GM12878 (cell line): ENCODE measurements around the gene POLR2B. TPM values are rescaled to one million over a fixed set of nuclear protein-coding genes. Genes with fewer than 3 reads are reported as not detected.

ENCODE experiments used
- ATAC-seq: fragments of 200-7000 bp; cut with Tn5 transposase; 3 replicates; pipeline ENCODE4 v1.9.1; 2020; ENCODE audit warnings: mild to moderate bottlenecking, moderate library complexity
- BruUV-seq: library from RNA; stranded (reverse); fragments of 400-500 nt; replicated peaks from 2 replicates; lab custom pipeline; 2021; lab: Mats Ljungman, UMichigan
- CTCF ChIA-PET: fragments of 300-600 bp; sonication (Branson Sonifier 250); formaldehyde crosslinking; extraction: SDS; loops from one replicate; lab custom pipeline; 2021; ENCODE audit warnings: inconsistent platforms; lab: Yijun Ruan, JAX
- POLR2A ChIA-PET: fragments of 350-600 bp; formaldehyde crosslinking; extraction: SDS; loops from one replicate; lab custom pipeline; 2021; ENCODE audit warnings: inconsistent platforms; lab: Charles Lee
- RAD21 ChIA-PET: fragments of 300-600 bp; sonication (Branson Sonifier 250); formaldehyde crosslinking; loops from one replicate; lab custom pipeline; 2023; ENCODE audit warnings: antibody characterized with exemption; ENCODE audit not compliant: unreplicated experiment; lab: Charles Lee
- SMC1A ChIA-PET: fragments of 300-600 bp; sonication (Branson Sonifier 250); formaldehyde crosslinking; loops from one replicate; lab custom pipeline; 2023; ENCODE audit not compliant: unreplicated experiment, uncharacterized antibody; lab: Charles Lee
- DNase-seq: peaks from one replicate; pipeline ENCODE4 v3.0.0-alpha.2; 2011; ENCODE audit warnings: low read depth, low spot score
- FAIRE-seq: peaks from 3 replicates; lab custom pipeline; 2011; peaks lifted over from hg19 to GRCh38; lab: Jason Lieb, UNC
- H2AFZ ChIP-seq: 2 replicates; pipeline ENCODE4 v1.6.0; 2011; ENCODE audit warnings: low read depth, low read length, control low read depth; ENCODE audit not compliant: control insufficient read depth
- H3K27ac ChIP-seq: 2 replicates; pipeline ENCODE4 v1.5.1; 2011; ENCODE audit warnings: control low read depth; ENCODE audit not compliant: control insufficient read depth, insufficient read depth
- H3K27me3 ChIP-seq, 2 experiments: replicated peaks in 1 of 2; 2 replicates each; pipeline versions ENCODE4 v1.6.0 to v1.6.1; 2011; ENCODE audit warnings: low read length in 1 of 2; ENCODE audit not compliant: control insufficient read depth in 2 of 2, insufficient read depth in 2 of 2
- H3K36me3 ChIP-seq, 2 experiments: 2 replicates each; pipeline ENCODE4 v1.5.1; 2011; ENCODE audit warnings: low read length in 1 of 2; ENCODE audit not compliant: control insufficient read depth in 2 of 2, insufficient read depth in 2 of 2
- H3K4me1 ChIP-seq: 2 replicates; pipeline ENCODE4 v1.6.1; 2011; ENCODE audit warnings: mild to moderate bottlenecking, low read length, moderate library complexity, mixed read lengths; ENCODE audit not compliant: control insufficient read depth, insufficient read depth
- H3K4me2 ChIP-seq: 2 replicates; pipeline ENCODE4 v1.6.0; 2011; ENCODE audit warnings: control low read depth; ENCODE audit not compliant: control insufficient read depth, insufficient read depth
- H3K4me3 ChIP-seq: fragments of 200-600 bp; sonication (generic); 2 replicates; pipeline ENCODE4 v1.5.1; 2016
- H3K79me2 ChIP-seq: 2 replicates; pipeline ENCODE4 v1.6.0; 2011; ENCODE audit warnings: low read length; ENCODE audit not compliant: control insufficient read depth, insufficient read depth
- H3K9ac ChIP-seq: 2 replicates; pipeline ENCODE4 v1.8.0; 2011; ENCODE audit warnings: low read length, control low read depth, mixed read lengths; ENCODE audit not compliant: control insufficient read depth, insufficient read depth
- H3K9me3 ChIP-seq: replicated peaks from 3 replicates; pipeline ENCODE4 v1.5.1; 2011; ENCODE audit warnings: mild to moderate bottlenecking, low read length; ENCODE audit not compliant: control insufficient read depth, insufficient read depth
- H4K20me1 ChIP-seq: 2 replicates; pipeline ENCODE4 v1.6.0; 2011; ENCODE audit not compliant: control insufficient read depth, insufficient read depth
- BMI1 ChIP-seq: fragments of 450-650 bp; IDR thresholded peaks from 2 replicates; pipeline ENCODE4 v1.6.1; 2016; ENCODE audit warnings: mild to moderate bottlenecking, moderate library complexity, borderline replicate concordance
- CBFB ChIP-seq: IDR thresholded peaks from 2 replicates; pipeline ENCODE4 v1.6.1; 2016; ENCODE audit warnings: antibody characterized with exemption, low read depth
- CHD1 ChIP-seq: IDR thresholded peaks from 2 replicates; pipeline ENCODE4 v1.6.1; 2012; ENCODE audit warnings: low read depth, low read length, improper control_type of control experiment
- DPF2 ChIP-seq: fragments of 450-650 bp; IDR thresholded peaks from 2 replicates; pipeline ENCODE4 v1.6.1; 2017; ENCODE audit warnings: mild to moderate bottlenecking
- FOXM1 ChIP-seq: IDR thresholded peaks from 2 replicates; pipeline ENCODE4 v1.6.1; 2012; ENCODE audit warnings: low read depth, mild to moderate bottlenecking, inconsistent platforms, low read length, moderate library complexity
- HDGF ChIP-seq: fragments of 450-650 bp; IDR thresholded peaks from 2 replicates; pipeline ENCODE4 v1.6.1; 2016; ENCODE audit warnings: antibody characterized with exemption
- LARP7 ChIP-seq: fragments of 450-650 bp; IDR thresholded peaks from 2 replicates; pipeline ENCODE4 v1.6.1; 2017; ENCODE audit warnings: mild to moderate bottlenecking
- MLLT1 ChIP-seq: fragments of 450-650 bp; IDR thresholded peaks from 2 replicates; pipeline ENCODE4 v1.6.1; 2016; ENCODE audit warnings: mild to moderate bottlenecking
- MYB ChIP-seq: fragments of 150-350 bp; IDR thresholded peaks from 2 replicates; pipeline ENCODE4 v1.6.1; 2014; ENCODE audit warnings: mild to moderate bottlenecking, low read depth, low read length, borderline replicate concordance
- NFIC ChIP-seq: IDR thresholded peaks from 2 replicates; pipeline ENCODE4 v1.6.1; 2012; ENCODE audit warnings: low read depth, mild to moderate bottlenecking, inconsistent platforms, low read length, moderate library complexity
- NR2C2 ChIP-seq: IDR thresholded peaks from 2 replicates; pipeline ENCODE4 v1.6.1; 2011; ENCODE audit warnings: borderline replicate concordance, low read depth; ENCODE audit not compliant: control insufficient read depth, insufficient read length
- RCOR1 ChIP-seq: conservative IDR thresholded peaks from 2 replicates; pipeline ENCODE4 v1.6.1; 2012; ENCODE audit warnings: low read depth, low read length, improper control_type of control experiment
- SP1 ChIP-seq: IDR thresholded peaks from one replicate; pipeline ENCODE4 v1.6.1; 2011; ENCODE audit warnings: low read depth, low read length
- SUPT20H ChIP-seq: IDR thresholded peaks from 2 replicates; pipeline ENCODE4 v1.6.1; 2011; ENCODE audit warnings: low read depth, mild to moderate bottlenecking, low read length, moderate library complexity, borderline replicate concordance; ENCODE audit not compliant: control insufficient read depth
- ZBED1 ChIP-seq: IDR thresholded peaks from 2 replicates; pipeline ENCODE4 v1.6.1; 2016; ENCODE audit warnings: borderline replicate concordance
- ZNF274 ChIP-seq: IDR thresholded peaks from one replicate; pipeline ENCODE4 v1.8.0; 2011; ENCODE audit not compliant: insufficient read length, insufficient read depth
- ZNF622 ChIP-seq: fragments of 450-650 bp; IDR thresholded peaks from 2 replicates; pipeline ENCODE4 v1.6.1; 2017; ENCODE audit warnings: mild to moderate bottlenecking, inconsistent platforms
- ZSCAN29 ChIP-seq: fragments of 450-650 bp; IDR thresholded peaks from 2 replicates; pipeline ENCODE4 v1.6.1; 2017; ENCODE audit warnings: mild to moderate bottlenecking, moderate library complexity
- in situ Hi-C: fragments of 300-500 bp; cut with MboI; formaldehyde crosslinking; loops from 9 replicates; pipeline ENCODE4 v1.14.3; 2018; ENCODE audit warnings: mixed read lengths
- intact Hi-C: fragments of 100-400 bp; cut with micrococcal nuclease; formaldehyde crosslinking; loops from one replicate; pipeline ENCODE4 v1.14.2; 2022; ENCODE audit not compliant: unreplicated experiment
- polyA plus RNA-seq, 11 experiments: library from polyadenylated mRNA; depleted of rRNA in 4 of 11; unstranded in 6 of 11; stranded (reverse) in 5 of 11; fragments of >200 nt; fragmentation: Nextera tagmentation in 4 of 11; fragmentation: Illumina TruSeq in 1 of 11; extraction: Ambion mirVana in 4 of 11; extraction: Trizol in 1 of 11; gene quantifications; 1 replicate in 1 of 11; 2 replicates in 10 of 11; pipeline versions ENCODE4 v1.2.1 to v1.2.3, GENCODE V29; 2011 to 2016; ENCODE audit warnings: inconsistent platforms in 2 of 11, missing spikeins in 2 of 11, low read depth in 1 of 11
- total RNA-seq, 4 experiments: library from RNA; depleted of rRNA in 3 of 4; stranded (reverse); fragments of >200 nt in 3 of 4; fragmentation: Illumina TruSeq in 1 of 4; extraction: Trizol in 1 of 4; gene quantifications; 2 replicates each; pipeline versions ENCODE4 v1.2.1 to v1.2.3, GENCODE V29; 2013 to 2021
- TF ChIP-seq, protein P1 (sequence below): IDR thresholded peaks from 2 replicates; pipeline ENCODE4 v1.6.1; 2012; ENCODE audit warnings: low read depth, low read length, improper control_type of control experiment

POLR2B gene
- total and polyA plus RNA-seq, 10 of the 15 experiments (the other 5 are each of a cell fraction or from before 2014, with no cell fraction given), result 46.0 to 183 (median 99.2) TPM

DNA sequence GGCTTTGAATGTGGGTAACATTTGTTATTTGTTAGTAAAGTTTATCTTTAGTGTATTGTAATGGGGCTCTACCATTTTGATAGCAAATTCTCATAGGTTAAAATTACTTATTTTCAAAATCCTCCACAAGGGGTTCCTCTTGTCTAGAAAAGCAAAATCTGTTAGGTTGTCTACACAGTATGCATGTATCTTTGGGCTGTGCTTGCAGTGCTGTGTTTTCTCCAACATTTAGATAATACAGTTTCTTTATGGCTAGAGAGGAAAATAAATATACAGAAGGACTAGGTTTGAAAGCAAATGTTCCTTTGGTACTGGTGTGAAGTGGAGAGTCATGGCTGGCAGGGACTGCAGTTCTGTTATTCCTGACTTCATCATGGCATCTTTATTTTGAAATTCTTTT, 40.3 kb downstream of the POLR2B start:
- in situ Hi-C loops, result no loop called here
- Histone ChIP-seq H2AFZ (no peak overlapping the region), H3K27me3 (no peaks in the 10 kb centered on the region), H3K4me3 (no peak overlapping the region), H3K36me3 (peaks cover 2 to 43% of the 10 kb centered on the region in 2 experiments), H3K79me2 (no peaks in the 10 kb centered on the region), H3K27ac (no peak overlapping the region), H3K4me1 (no peaks in the 10 kb centered on the region), H4K20me1 (no peaks in the 10 kb centered on the region), H3K4me2 (no peak overlapping the region), H3K9me3 (no peaks in the 10 kb centered on the region), H3K9ac (no peak overlapping the region)
- intact Hi-C loops, result no loop called here
- FAIRE-seq (no peak), DNase-seq (no peak), ATAC-seq (no peak)
- TF ChIP-seq NR2C2, result no peak
- no peak for TF ChIP-seq NFIC
- no peak for TF ChIP-seq HDGF
- no peak for TF ChIP-seq SP1
- no peak for TF ChIP-seq ZBED1
- no peak for TF ChIP-seq ZSCAN29
- TF ChIP-seq ZNF274, result no peak
- no peak for TF ChIP-seq CHD1
- no peak for TF ChIP-seq BMI1
- no peak for TF ChIP-seq DPF2
- TF ChIP-seq, protein P1, sequence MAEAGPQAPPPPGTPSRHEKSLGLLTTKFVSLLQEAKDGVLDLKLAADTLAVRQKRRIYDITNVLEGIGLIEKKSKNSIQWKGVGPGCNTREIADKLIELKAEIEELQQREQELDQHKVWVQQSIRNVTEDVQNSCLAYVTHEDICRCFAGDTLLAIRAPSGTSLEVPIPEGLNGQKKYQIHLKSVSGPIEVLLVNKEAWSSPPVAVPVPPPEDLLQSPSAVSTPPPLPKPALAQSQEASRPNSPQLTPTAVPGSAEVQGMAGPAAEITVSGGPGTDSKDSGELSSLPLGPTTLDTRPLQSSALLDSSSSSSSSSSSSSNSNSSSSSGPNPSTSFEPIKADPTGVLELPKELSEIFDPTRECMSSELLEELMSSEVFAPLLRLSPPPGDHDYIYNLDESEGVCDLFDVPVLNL, result no peak
- no peak for TF ChIP-seq LARP7
- no peak for TF ChIP-seq RCOR1
- TF ChIP-seq MYB, result no peak
- TF ChIP-seq MLLT1, result no peak
- no peak for TF ChIP-seq FOXM1
- no peak for TF ChIP-seq ZNF622
- no peak for TF ChIP-seq SUPT20H
- TF ChIP-seq CBFB, result no peak
- POLR2A ChIA-PET, result no interaction called here
- no TSS peak for BruUV-seq
- CTCF ChIA-PET, result no interaction called here
- RAD21 ChIA-PET, result no interaction called here
- SMC1A ChIA-PET, result no interaction called here
